ENCODE measurements around the gene PLSCR4. TPM values are rescaled to one million over a fixed set of nuclear protein-coding genes. Genes with fewer than 3 reads are reported as not detected.
"Not testable (repeated sequence)": the region's sequence is repeated elsewhere in the genome, so short reads cannot be mapped to it uniquely, and the experiment has no call there.

The PLSCR4 gene
- total RNA-seq, 4 donors from 2014 or later: 16.4 to 37.3 (median 23.7) TPM

DNA sequence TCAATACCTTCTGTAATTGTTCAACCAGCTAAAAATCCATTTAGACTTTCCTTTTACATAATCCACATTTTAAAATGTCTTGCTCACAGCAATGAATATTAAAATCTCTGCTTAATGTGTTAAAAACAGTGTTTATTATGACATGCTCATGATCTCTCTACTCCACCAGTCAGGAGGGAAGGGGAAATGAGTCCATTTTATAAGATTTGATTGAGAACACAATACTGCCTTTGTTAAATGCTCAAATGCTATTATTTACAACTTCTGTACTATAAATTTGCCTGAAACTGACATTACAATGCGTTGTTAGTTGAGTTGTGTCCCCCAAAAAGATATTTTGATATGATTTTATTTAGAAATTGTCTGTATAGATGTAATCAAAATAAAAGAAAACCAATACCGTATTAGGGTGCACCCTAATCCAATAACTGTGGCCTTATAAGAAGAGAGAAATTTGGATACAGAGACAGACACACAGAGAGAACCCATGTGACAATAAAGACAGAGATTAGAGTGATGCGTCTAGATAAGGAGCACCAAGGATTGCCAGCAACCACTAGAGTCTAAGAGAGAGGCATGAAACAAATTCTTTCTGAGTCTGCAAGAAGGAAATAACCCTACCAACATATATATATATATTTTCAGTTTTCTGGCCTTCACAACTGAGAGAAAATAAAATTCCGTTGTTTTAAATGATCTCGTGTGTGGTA lies 9.1 kb upstream of the PLSCR4 start:
- no peaks in the 10 kb centered on the region for H3K36me3 ChIP-seq
- H3K27me3 ChIP-seq: no peaks in the 10 kb centered on the region
- WGBS: 86% methylated on average over 5 of the region's 5 CpGs

GRCh38 chr3:146256851-146257486 lies 6.1 kb upstream of the PLSCR4 start:
- Histone ChIP-seq H3K27ac (no peak overlapping the region), H3K36me3 (no peaks in the 10 kb centered on the region), H3K4me1 (no peaks in the 10 kb centered on the region), H3K9me3 (no peaks in the 10 kb centered on the region), H3K27me3 (no peaks in the 10 kb centered on the region), H3K4me3 (no peak overlapping the region)
- 77% methylated on average over 3 of the region's 3 CpGs for WGBS
- TF ChIP-seq EP300 (IDR thresholded peaks at IDR 0.05) (no peak), POLR2AphosphoS5 (IDR thresholded peaks at IDR 0.05) (no peak), POLR2A (IDR thresholded peaks at IDR 0.05) (no peak)
- TF ChIP-seq, protein P1, sequence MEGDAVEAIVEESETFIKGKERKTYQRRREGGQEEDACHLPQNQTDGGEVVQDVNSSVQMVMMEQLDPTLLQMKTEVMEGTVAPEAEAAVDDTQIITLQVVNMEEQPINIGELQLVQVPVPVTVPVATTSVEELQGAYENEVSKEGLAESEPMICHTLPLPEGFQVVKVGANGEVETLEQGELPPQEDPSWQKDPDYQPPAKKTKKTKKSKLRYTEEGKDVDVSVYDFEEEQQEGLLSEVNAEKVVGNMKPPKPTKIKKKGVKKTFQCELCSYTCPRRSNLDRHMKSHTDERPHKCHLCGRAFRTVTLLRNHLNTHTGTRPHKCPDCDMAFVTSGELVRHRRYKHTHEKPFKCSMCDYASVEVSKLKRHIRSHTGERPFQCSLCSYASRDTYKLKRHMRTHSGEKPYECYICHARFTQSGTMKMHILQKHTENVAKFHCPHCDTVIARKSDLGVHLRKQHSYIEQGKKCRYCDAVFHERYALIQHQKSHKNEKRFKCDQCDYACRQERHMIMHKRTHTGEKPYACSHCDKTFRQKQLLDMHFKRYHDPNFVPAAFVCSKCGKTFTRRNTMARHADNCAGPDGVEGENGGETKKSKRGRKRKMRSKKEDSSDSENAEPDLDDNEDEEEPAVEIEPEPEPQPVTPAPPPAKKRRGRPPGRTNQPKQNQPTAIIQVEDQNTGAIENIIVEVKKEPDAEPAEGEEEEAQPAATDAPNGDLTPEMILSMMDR (IDR thresholded peaks at IDR 0.05): no peak
- no peak for DNase-seq (ENCODE audit: low spot score in 2 of 2)

More for the DNA sequence above, 9.1 kb upstream of the PLSCR4 start:
- Histone ChIP-seq H3K4me1 (no peaks in the 10 kb centered on the region), H3K9me3 (no peaks in the 10 kb centered on the region), H3K27ac (no peak overlapping the region), H3K4me3 (no peak overlapping the region)
- no peak for DNase-seq (ENCODE audit: low spot score in 2 of 2)
- TF ChIP-seq, protein P1 (IDR thresholded peaks at IDR 0.05): no peak
- no peak for TF ChIP-seq EP300 (IDR thresholded peaks at IDR 0.05)
- no peak for TF ChIP-seq POLR2A (IDR thresholded peaks at IDR 0.05)
- no peak for TF ChIP-seq POLR2AphosphoS5 (IDR thresholded peaks at IDR 0.05)

DNA sequence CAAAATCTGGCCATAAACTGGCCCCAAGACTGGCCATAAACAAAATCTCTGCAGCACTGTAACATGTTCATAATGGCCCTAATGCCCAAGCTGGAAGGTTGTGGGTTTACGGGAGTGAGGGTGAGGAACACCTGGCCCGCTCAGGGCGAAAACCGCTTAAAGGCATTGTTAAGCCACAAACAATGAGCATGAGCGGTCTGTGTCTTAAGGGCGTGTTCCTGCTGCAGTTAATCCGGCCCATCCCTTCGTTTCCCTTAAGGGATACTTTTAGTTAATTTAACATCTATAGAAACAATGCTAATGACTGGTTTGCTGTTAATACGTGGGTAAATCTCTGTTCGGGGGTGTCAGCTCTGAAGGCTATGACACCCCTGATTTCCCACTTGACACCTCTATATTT lies 1.5 kb upstream of the PLSCR4 start:
- H3K4me1 ChIP-seq; H3K27ac ChIP-seq; H3K36me3 ChIP-seq; H3K27me3 ChIP-seq; H3K9me3 ChIP-seq; H3K4me3 ChIP-seq; DNase-seq (ENCODE audit: low spot score in 2 of 2): not testable (repeated sequence)
- 80% methylated on average over 10 of the region's 10 CpGs for WGBS

DNA sequence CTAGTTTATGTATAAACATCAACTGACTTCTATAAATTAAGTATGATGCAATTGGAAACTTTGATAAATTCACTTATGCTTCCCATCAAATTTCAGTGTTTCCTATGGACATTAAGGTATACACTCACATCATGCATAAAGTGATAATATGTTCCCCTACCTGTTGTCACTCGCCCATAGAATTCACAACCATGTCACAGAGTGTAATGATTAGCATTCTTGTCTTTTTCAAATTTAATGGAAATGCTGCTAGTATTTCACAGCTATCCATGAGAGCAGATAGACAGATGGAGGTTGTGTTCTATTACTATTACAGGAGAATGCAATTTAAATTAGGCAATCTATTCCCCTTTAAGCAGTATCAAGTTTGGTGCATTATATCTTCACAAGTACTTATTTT lies 984 bp downstream of the PLSCR4 start:
- no peak for DNase-seq (ENCODE audit: low spot score in 2 of 2)
- WGBS: 9% methylated on average over 1 of the region's 1 CpG
- peaks cover 6% of the 10 kb centered on the region for H3K4me1 ChIP-seq
- H3K36me3 ChIP-seq: no peaks in the 10 kb centered on the region
- H3K27me3 ChIP-seq: no peaks in the 10 kb centered on the region
- peak overlapping the region; percentile 91 for H3K27ac ChIP-seq
- peak overlapping the region; percentile 88 for H3K4me3 ChIP-seq
- no peak for TF ChIP-seq POLR2AphosphoS5 (IDR thresholded peaks at IDR 0.05)
- no peak for TF ChIP-seq POLR2A (IDR thresholded peaks at IDR 0.05)
- TF ChIP-seq EP300 (IDR thresholded peaks at IDR 0.05): no peak
- TF ChIP-seq, protein P1 (IDR thresholded peaks at IDR 0.05): no peak
- H3K9me3 ChIP-seq: no peaks in the 10 kb centered on the region

DNA sequence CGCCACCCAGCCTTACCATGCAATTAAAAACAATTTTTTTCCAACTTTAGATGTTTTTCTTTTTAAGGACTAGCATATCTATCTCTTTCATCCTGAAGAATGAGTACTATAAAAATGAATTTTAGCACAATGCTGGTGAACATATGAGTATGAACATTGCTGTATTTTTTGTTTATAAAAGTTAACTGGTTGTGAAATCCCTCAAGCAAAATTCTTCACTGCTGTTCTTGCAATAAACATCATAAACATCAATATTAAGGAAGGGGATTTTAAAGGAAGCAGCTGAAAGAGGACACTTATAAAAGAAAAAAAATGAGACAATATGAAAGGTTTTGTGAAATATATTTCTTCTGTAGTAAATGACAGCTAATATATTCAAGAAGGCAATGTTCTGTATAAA lies 3.0 kb downstream of the PLSCR4 start:
- Histone ChIP-seq H3K27me3 (no peaks in the 10 kb centered on the region), H3K36me3 (no peaks in the 10 kb centered on the region), H3K4me3 (no peak overlapping the region), H3K9me3 (no peaks in the 10 kb centered on the region), H3K27ac (no peak overlapping the region), H3K4me1 (peaks cover 6% of the 10 kb centered on the region)
- no peak for DNase-seq (ENCODE audit: low spot score in 2 of 2)
- 97% methylated on average over 1 of the region's 1 CpG for WGBS
- TF ChIP-seq POLR2AphosphoS5 (IDR thresholded peaks at IDR 0.05): no peak
- TF ChIP-seq, protein P1 (IDR thresholded peaks at IDR 0.05): no peak
- TF ChIP-seq EP300 (IDR thresholded peaks at IDR 0.05): no peak

Measured in suprapubic skin (tissue), 4 donors.